OCI-LY3 (cell line): ENCODE measurements around the gene NDRG3.
"Not testable (repeated sequence)": the region's sequence is repeated elsewhere in the genome, so short reads cannot be mapped to it uniquely, and the experiment has no call there.

Experiments
- H2AFZ ChIP-seq: fragments of 200-600, 300-600 bp; shearing (Covaris generic); 2 replicates; pipeline ENCODE4 v1.6.0; 2014; ENCODE audit warnings: antibody characterized with exemption, low read depth, low read length
- H3K27ac ChIP-seq: fragments of 200-600, 300-600 bp; sonication (generic); 2 replicates; pipeline ENCODE4 v1.5.1; 2014; ENCODE audit warnings: mild to moderate bottlenecking, low read length, moderate library complexity, mixed read lengths
- H3K27me3 ChIP-seq: fragments of 200-600, 300-600 bp; sonication (generic); 2 replicates; pipeline ENCODE4 v1.6.1; 2014; ENCODE audit warnings: low read depth, low read length, mixed read lengths
- H3K36me3 ChIP-seq: fragments of 200-600, 300-600 bp; sonication (generic); replicated peaks from 2 replicates; pipeline ENCODE3; 2014; ENCODE audit warnings: low read depth, low read length, mixed read lengths
- H3K4me1 ChIP-seq: fragments of 300-600, 200-600 bp; sonication (generic); 2 replicates; pipeline ENCODE4 v1.6.1; 2014; ENCODE audit warnings: low read length, mixed read lengths
- H3K4me2 ChIP-seq: fragments of 200-600, 300-600 bp; sonication (generic); 2 replicates; pipeline ENCODE4 v1.6.1; 2014; ENCODE audit warnings: low read length, mixed read lengths
- H3K4me3 ChIP-seq: fragments of 300-600, 200-600 bp; sonication (generic); 2 replicates; pipeline ENCODE4 v1.5.1; 2014; ENCODE audit warnings: antibody characterized with exemption, mild to moderate bottlenecking, low read length, moderate library complexity
- H3K79me2 ChIP-seq: fragments of 300-600, 200-600 bp; shearing (Covaris generic); 2 replicates; pipeline ENCODE4 v1.6.1; 2014; ENCODE audit warnings: mild to moderate bottlenecking, low read length, mixed read lengths
- H3K9ac ChIP-seq: fragments of 300-600, 200-600 bp; shearing (Covaris generic); 2 replicates; pipeline ENCODE4 v1.6.0; 2014; ENCODE audit warnings: mild to moderate bottlenecking, low read length, moderate library complexity
- H3K9me3 ChIP-seq: fragments of 200-600, 300-600 bp; shearing (Covaris generic); 2 replicates; pipeline ENCODE4 v1.6.1; 2014; ENCODE audit warnings: low read length, mixed read lengths; ENCODE audit not compliant: insufficient read depth
- H4K20me1 ChIP-seq: fragments of 200-600, 300-600 bp; sonication (generic); 2 replicates; pipeline ENCODE4 v1.6.1; 2016; ENCODE audit warnings: low read length, mixed read lengths; ENCODE audit not compliant: insufficient read depth
- CTCF ChIP-seq: fragments of 200-600, 300-600 bp; sonication (generic); IDR thresholded peaks from 2 replicates; pipeline ENCODE4 v1.5.1; 2014; ENCODE audit warnings: antibody characterized with exemption, low read length, low read depth
- EZH2phosphoT487 ChIP-seq: fragments of 200-600 bp; shearing (Covaris generic); IDR thresholded peaks from 2 replicates; pipeline ENCODE4 v1.6.1; 2018; ENCODE audit warnings: antibody characterized with exemption, mixed run types, low read depth

The NDRG3 gene

GRCh38 chr20:36682311-36682710, 63.6 kb downstream of the NDRG3 start:
- Histone ChIP-seq H3K4me3 (no peak overlapping the region), H3K4me2 (no peak overlapping the region), H3K27me3 (no peaks in the 10 kb centered on the region), H2AFZ (no peak overlapping the region), H3K4me1 (no peaks in the 10 kb centered on the region), H3K79me2 (no peaks in the 10 kb centered on the region), H3K9ac (no peak overlapping the region), H3K27ac (no peak overlapping the region), H3K36me3 (peaks cover 5% of the 10 kb centered on the region), H3K9me3 (no peaks in the 10 kb centered on the region), H4K20me1 (no peaks in the 10 kb centered on the region)
- TF ChIP-seq EZH2phosphoT487 (no peak), CTCF (no peak)

DNA sequence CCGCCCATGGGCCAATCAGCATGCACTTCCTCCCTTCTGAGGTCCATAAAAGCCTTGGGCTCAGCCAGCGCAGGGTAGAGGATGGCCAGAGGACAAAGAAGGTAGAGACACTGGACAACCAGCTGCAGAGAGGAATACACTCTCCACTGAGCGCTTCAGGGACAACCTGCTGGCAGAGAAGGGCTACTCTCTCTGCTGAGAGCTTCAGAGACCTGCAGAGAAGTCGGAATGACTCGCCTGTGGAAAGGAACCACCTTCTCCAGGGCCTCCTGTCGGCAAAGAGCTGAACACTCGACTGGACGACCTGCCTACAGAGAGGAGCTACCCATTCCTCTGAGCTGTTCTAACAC, 68.5 kb downstream of the NDRG3 start:
- Histone ChIP-seq H3K36me3 (peaks cover 5% of the 10 kb centered on the region), H3K4me2 (no peak overlapping the region), H3K4me3 (no peak overlapping the region), H2AFZ (no peak overlapping the region), H3K27ac (no peak overlapping the region), H3K9me3 (no peaks in the 10 kb centered on the region), H4K20me1 (no peaks in the 10 kb centered on the region), H3K4me1 (no peaks in the 10 kb centered on the region), H3K27me3 (no peaks in the 10 kb centered on the region), H3K9ac (no peak overlapping the region), H3K79me2 (no peaks in the 10 kb centered on the region)
- TF ChIP-seq CTCF (no peak), EZH2phosphoT487 (no peak)

DNA sequence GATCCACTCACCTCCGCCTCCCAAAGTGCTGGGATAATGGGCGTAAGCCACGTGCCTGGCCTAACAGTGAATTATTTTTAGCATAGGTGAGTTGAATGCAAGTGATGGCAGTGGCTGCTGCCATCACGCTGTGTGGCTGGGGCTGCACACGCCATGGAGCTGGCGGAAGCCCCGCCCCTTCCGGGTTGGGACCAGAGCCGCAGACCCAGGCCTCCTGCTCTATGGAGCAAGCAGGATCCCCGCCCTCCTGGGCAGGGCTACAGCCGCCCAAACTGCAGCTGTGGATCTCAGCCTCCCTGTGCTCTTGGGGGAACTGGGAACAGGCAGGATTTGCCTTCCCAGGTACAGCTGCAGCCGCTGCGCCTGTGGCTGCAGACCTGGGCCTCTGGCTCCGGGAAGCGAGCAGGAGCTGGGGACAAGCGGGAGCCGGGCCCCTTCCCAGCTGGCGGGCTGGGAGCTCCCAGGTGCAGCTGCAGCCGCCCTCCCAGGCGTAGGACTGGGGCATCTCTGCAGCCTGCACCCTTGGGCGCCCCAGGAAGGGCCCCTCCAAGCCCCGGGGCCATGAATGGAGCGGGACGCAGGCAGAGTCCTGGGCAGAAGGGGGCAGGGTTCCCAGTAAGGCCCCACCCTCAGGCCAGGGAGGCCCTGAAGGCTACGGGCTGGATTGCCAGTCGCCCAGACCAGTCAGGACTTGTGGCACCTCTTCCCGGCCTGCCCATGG, 69.0 kb downstream of the NDRG3 start:
- Histone ChIP-seq H4K20me1 (no peaks in the 10 kb centered on the region), H3K4me2 (no peak overlapping the region), H3K9ac (no peak overlapping the region), H3K27ac (no peak overlapping the region), H3K36me3 (peaks cover 5% of the 10 kb centered on the region), H3K4me1 (no peaks in the 10 kb centered on the region), H3K9me3 (no peaks in the 10 kb centered on the region), H3K79me2 (no peaks in the 10 kb centered on the region), H3K4me3 (no peak overlapping the region), H2AFZ (no peak overlapping the region), H3K27me3 (no peaks in the 10 kb centered on the region)
- TF ChIP-seq CTCF = no peak
- no peak for TF ChIP-seq EZH2phosphoT487

DNA sequence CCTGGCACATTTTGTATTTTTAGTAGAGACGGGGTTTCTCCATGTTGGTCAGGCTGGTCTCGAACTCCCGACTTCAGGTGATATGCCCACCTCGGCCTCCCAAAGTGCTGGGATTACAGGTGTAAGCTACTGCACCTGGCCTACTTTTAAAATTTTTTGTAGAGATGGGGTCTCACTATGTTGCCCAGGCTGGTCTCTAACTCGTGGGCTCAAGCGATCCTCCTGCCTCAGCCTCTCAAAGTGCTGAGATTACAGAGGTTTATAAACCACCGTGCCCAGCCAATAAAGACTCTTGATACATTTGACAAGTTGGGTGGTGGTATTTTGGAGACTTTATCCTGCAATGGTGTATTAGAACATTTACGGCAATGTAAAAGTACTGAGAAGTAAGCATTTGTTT, 70.3 kb downstream of the NDRG3 start:
- H3K4me3 ChIP-seq, H2AFZ ChIP-seq: not testable (repeated sequence)

More for the DNA sequence above, 70.3 kb downstream of the NDRG3 start:
- not testable (repeated sequence) for H3K9me3 ChIP-seq, H3K4me2 ChIP-seq, H3K9ac ChIP-seq, H4K20me1 ChIP-seq, H3K79me2 ChIP-seq, H3K27ac ChIP-seq, H3K27me3 ChIP-seq, H3K4me1 ChIP-seq, H3K36me3 ChIP-seq
